ENCODE results near the gene FOXP1.
A peak's percentile ranks its signal among the peaks of the same experiment; 100 is the strongest.

FOXP1 gene

DNA sequence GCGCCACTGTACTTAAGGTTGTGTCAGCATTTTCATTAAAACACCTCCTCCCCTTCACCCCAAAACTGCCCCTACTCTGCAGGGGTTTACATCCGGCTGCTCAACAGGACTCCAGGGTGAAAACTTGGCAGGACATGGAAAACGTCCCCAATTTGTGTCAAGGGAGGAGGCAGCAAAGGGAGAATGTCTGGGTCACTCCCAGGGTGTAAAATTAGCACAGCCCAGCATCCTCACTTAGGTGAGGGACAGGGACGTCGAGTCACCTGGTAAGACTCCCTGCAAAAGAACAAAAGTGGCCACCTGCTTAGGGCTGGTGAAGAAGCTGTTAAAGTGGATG is 532.3 kb downstream of the FOXP1 start:
- H3K4me3 ChIP-seq: no peak overlapping the region
- intact Hi-C loops (cut with DNase I; ENCODE audit: low total_unique reads): no loop called here
- peaks cover 11 to 23% (median 18%) of the 10 kb centered on the region in 3 donors for H3K36me3 ChIP-seq
- no peaks in the 10 kb centered on the region for H3K9me3 ChIP-seq
- H3K27me3 ChIP-seq: no peaks in the 10 kb centered on the region
- H3K27ac ChIP-seq: peak overlapping the region; percentile 43 to 50
- no peak for DNase-seq
- TF ChIP-seq, protein P1, sequence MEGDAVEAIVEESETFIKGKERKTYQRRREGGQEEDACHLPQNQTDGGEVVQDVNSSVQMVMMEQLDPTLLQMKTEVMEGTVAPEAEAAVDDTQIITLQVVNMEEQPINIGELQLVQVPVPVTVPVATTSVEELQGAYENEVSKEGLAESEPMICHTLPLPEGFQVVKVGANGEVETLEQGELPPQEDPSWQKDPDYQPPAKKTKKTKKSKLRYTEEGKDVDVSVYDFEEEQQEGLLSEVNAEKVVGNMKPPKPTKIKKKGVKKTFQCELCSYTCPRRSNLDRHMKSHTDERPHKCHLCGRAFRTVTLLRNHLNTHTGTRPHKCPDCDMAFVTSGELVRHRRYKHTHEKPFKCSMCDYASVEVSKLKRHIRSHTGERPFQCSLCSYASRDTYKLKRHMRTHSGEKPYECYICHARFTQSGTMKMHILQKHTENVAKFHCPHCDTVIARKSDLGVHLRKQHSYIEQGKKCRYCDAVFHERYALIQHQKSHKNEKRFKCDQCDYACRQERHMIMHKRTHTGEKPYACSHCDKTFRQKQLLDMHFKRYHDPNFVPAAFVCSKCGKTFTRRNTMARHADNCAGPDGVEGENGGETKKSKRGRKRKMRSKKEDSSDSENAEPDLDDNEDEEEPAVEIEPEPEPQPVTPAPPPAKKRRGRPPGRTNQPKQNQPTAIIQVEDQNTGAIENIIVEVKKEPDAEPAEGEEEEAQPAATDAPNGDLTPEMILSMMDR (IDR thresholded peaks at IDR 0.05): no peak
- peaks cover 0 to 100% (median 75%) of the 10 kb centered on the region in 4 donors for H3K4me1 ChIP-seq

DNA sequence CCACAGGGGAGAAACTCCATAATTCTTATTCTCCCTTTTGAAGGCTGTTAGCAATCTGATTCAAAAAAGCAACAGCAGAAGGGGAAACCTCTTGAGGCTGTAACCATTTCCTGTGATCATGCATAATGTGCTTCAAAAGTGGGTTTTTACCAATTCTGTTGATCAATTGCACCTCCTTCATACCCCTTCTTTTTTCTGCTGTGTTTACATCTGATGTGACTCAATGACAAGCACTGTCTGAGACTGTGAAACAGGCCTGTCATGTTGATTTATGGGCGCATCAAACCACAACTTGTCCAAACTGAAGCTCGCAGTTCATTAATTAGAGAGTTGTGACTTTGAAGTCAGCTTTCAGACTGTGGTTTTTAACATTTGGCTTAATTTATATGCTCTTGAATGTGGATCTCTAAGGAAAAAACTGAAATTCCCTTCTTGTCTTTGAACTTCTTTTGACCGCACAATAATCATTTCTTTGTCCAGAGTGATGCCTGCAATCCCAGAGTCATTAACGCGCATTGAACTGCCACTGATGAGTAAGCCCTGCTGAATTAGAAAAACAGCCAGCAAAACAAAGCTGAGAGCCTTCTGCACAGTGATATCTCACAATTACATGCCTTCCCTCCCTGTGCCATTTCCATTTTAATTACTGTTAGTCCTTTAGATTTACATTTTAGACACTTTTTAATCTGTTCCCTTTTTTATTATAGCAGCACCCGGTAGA is 532.8 kb downstream of the FOXP1 start:
- Histone ChIP-seq H3K4me1 (peaks cover 0 to 100% (median 71%) of the 10 kb centered on the region in 4 donors), H3K9me3 (no peaks in the 10 kb centered on the region), H3K36me3 (peaks cover 17 to 28% (median 23%) of the 10 kb centered on the region in 3 donors), H3K27me3 (no peaks in the 10 kb centered on the region), H3K4me3 (no peak overlapping the region), H3K27ac (peak overlapping the region; percentile 43 to 50)
- TF ChIP-seq, protein P1 (IDR thresholded peaks at IDR 0.05): no peak
- DNase-seq: no peak
- intact Hi-C loops (cut with DNase I; ENCODE audit: low total_unique reads): no loop called here

DNA sequence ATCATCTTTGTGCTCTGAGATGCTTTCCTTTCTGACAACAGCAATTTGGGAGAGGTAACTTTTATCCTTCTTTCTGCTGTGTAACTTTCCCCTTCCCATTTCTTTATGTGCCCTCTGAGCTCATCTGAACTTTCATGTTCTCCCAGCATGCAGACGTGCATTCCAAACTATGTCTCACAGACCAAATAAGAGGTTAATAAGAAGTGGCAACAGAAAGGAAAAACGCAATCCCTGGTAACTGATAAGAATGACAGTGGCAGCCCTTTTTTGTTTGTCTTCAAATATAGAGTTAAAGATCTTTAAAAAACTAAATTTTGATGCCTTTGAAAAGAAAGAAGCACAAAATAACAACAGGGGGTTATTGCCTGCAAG is 533.4 kb downstream of the FOXP1 start:
- TF ChIP-seq, protein P1 (IDR thresholded peaks at IDR 0.05): no peak
- peak overlapping the region; percentile 43 to 50 for H3K27ac ChIP-seq
- H3K4me1 ChIP-seq: peaks cover 0 to 100% (median 69%) of the 10 kb centered on the region in 4 donors
- intact Hi-C loops (cut with DNase I; ENCODE audit: low total_unique reads): no loop called here
- DNase-seq: no peak
- H3K9me3 ChIP-seq: no peaks in the 10 kb centered on the region
- H3K36me3 ChIP-seq: peaks cover 22 to 33% (median 28%) of the 10 kb centered on the region in 3 donors
- no peaks in the 10 kb centered on the region for H3K27me3 ChIP-seq
- no peak overlapping the region for H3K4me3 ChIP-seq

DNA sequence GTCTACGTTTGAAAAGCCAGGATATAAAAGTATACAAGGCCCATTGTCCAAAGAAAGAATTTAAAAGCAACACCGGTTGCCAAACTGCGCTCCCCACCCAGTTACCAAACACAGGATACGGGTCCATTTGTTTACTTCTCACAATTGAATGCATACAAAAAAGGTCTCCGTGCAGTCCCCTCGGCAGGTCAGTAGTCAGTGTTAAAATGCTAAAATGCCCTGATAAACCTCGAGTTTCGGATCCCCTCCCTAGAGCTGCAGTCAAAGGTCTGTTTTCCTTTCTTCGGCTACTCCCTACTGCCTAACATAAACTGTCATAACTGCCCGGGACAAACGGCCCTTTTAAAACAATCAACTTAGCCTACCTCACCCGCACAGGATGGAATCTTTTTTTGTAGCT is 534.6 kb downstream of the FOXP1 start:
- intact Hi-C loops (cut with DNase I; ENCODE audit: low total_unique reads): no loop called here
- H3K4me1 ChIP-seq: peaks cover 0 to 93% (median 58%) of the 10 kb centered on the region in 4 donors
- TF ChIP-seq, protein P1 (IDR thresholded peaks at IDR 0.05): no peak
- H3K9me3 ChIP-seq: no peaks in the 10 kb centered on the region
- no peaks in the 10 kb centered on the region for H3K27me3 ChIP-seq
- H3K36me3 ChIP-seq: peaks cover 30 to 41% (median 36%) of the 10 kb centered on the region in 3 donors
- peak overlapping the region; percentile 27 to 50 for H3K27ac ChIP-seq
- DNase-seq: no peak
- H3K4me3 ChIP-seq: no peak overlapping the region

DNA sequence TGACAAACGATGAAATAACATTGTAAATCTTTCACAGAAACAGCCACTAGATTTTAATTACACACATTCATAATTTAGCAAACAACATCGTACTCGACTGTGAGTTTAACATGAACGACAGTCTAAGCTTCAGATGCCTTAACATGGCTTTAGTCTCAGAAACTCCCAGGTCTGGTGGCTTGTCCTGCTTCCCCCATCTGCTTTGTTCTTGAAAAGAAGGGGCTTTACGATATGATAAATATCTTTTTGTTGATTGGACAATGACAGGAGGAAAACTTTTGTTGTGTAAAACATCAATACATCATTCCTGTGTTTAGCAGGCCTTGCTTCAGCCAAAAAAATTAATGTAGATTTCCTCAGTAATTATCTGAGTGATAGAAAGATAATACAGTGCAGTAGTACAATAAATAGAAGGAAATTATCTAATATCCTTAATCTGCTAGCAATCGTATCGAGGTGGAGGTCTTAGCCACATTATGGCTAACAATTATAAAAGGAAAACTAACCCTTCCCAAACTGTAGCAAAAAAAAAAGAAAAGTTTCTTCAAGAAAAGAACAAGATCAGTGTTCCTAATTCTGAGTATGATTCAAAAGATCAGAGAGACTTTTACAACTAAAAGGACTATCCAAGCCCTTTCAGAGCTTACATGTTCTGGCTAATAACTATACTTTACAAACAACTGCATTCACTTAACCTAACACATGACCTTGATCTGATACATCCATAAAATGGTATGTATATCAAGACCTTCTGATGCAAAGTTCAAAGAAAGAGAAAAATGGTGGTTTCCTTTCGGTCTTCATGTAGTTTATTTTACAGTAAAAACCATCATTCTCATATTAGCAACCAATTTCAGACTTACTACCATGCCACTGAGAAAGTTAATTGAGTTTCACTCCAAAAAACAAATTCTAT is 535.7 kb downstream of the FOXP1 start:
- no peak for DNase-seq
- Histone ChIP-seq H3K4me3 (no peak overlapping the region), H3K36me3 (peaks cover 30 to 51% (median 44%) of the 10 kb centered on the region in 3 donors), H3K27me3 (no peaks in the 10 kb centered on the region), H3K9me3 (no peaks in the 10 kb centered on the region), H3K4me1 (peaks cover 0 to 82% (median 48%) of the 10 kb centered on the region in 4 donors), H3K27ac (peak overlapping the region; percentile 0 to 50)
- TF ChIP-seq, protein P1 (IDR thresholded peaks at IDR 0.05): no peak
- intact Hi-C loops (cut with DNase I; ENCODE audit: low total_unique reads): no loop called here

All from tibial artery (tissue), 4 donors.